AG08396 (cell line): ENCODE results near the gene TBL1X.

ENCODE experiments used
- DNase-seq: peaks from one replicate; pipeline ENCODE4 v3.0.0; 2012; ENCODE audit warnings: low spot score, mixed read lengths

TBL1X gene

GRCh38 chrX:9498236-9498635 is 33.4 kb downstream of the TBL1X start:
- DNase-seq: no peak

- no peak for DNase-seq
These were observed 35.7 kb downstream of the TBL1X start for GRCh38 chrX:9500584-9500983.

- no peak for DNase-seq
These were observed 36.5 kb downstream of the TBL1X start for GRCh38 chrX:9501362-9501761.

- no peak for DNase-seq
These were observed 38.4 kb downstream of the TBL1X start for GRCh38 chrX:9503261-9503660.

- DNase-seq: no peak
These were observed 45.5 kb downstream of the TBL1X start for GRCh38 chrX:9510366-9510765.

GRCh38 chrX:9510980-9511379 is 46.1 kb downstream of the TBL1X start:
- no peak for DNase-seq

GRCh38 chrX:9515489-9515888 is 50.6 kb downstream of the TBL1X start:
- no peak for DNase-seq

GRCh38 chrX:9515973-9516538 is 51.2 kb downstream of the TBL1X start:
- DNase-seq: no peak

- no peak for DNase-seq
These were observed 51.8 kb downstream of the TBL1X start for GRCh38 chrX:9516635-9517034.

- no peak for DNase-seq
These were observed 53.2 kb downstream of the TBL1X start for GRCh38 chrX:9518051-9518450.

GRCh38 chrX:9518889-9519288 is 54.0 kb downstream of the TBL1X start:
- DNase-seq: no peak

- no peak for DNase-seq
These were observed 54.8 kb downstream of the TBL1X start for GRCh38 chrX:9519546-9520216.

GRCh38 chrX:9520217-9520590 is 55.3 kb downstream of the TBL1X start:
- no peak for DNase-seq

- DNase-seq: no peak
These were observed 57.7 kb downstream of the TBL1X start for GRCh38 chrX:9522378-9523155.

GRCh38 chrX:9525511-9526248 is 60.8 kb downstream of the TBL1X start:
- no peak for DNase-seq

GRCh38 chrX:9526965-9527364 is 62.1 kb downstream of the TBL1X start:
- DNase-seq: no peak

GRCh38 chrX:9528498-9528897 is 63.6 kb downstream of the TBL1X start:
- no peak for DNase-seq

GRCh38 chrX:9529223-9529622 is 64.4 kb downstream of the TBL1X start:
- no peak for DNase-seq

- peak; percentile 70 for DNase-seq
These were observed 66.0 kb downstream of the TBL1X start for GRCh38 chrX:9530848-9531274.

GRCh38 chrX:9532349-9532748 is 67.5 kb downstream of the TBL1X start:
- no peak for DNase-seq

- DNase-seq: no peak
These were observed 68.8 kb downstream of the TBL1X start for GRCh38 chrX:9533611-9534010.

- DNase-seq: no peak
These were observed 69.8 kb downstream of the TBL1X start for GRCh38 chrX:9534686-9535085.

GRCh38 chrX:9535101-9535500 is 70.2 kb downstream of the TBL1X start:
- DNase-seq: no peak
